Retina (tissue), 1 donor: ENCODE measurements around the gene HSF4.

ENCODE experiments used
- DNase-seq: peaks from one replicate; pipeline ENCODE4 v3.0.0-alpha.2; 2016

HSF4 gene

GRCh38 chr16:67204076-67204475 is 39.5 kb downstream of the HSF4 start:
- DNase-seq: no peak

- DNase-seq: no peak
Measured at GRCh38 chr16:67206129-67206837, 41.7 kb downstream of the HSF4 start.

GRCh38 chr16:67206838-67207248 is 42.3 kb downstream of the HSF4 start:
- DNase-seq: no peak

- no peak for DNase-seq
Measured at GRCh38 chr16:67207249-67208091, 42.9 kb downstream of the HSF4 start.

- no peak for DNase-seq
Measured at GRCh38 chr16:67208154-67208896, 43.8 kb downstream of the HSF4 start.

GRCh38 chr16:67209565-67209964 is 45.0 kb downstream of the HSF4 start:
- DNase-seq: no peak

GRCh38 chr16:67210069-67210937 is 45.8 kb downstream of the HSF4 start:
- no peak for DNase-seq

- DNase-seq: no peak
Measured at GRCh38 chr16:67211674-67212073, 47.1 kb downstream of the HSF4 start.

GRCh38 chr16:67212766-67213165 is 48.2 kb downstream of the HSF4 start:
- no peak for DNase-seq

GRCh38 chr16:67213197-67214019 is 48.9 kb downstream of the HSF4 start:
- no peak for DNase-seq

- DNase-seq: no peak
Measured at GRCh38 chr16:67215706-67216105, 51.2 kb downstream of the HSF4 start.

GRCh38 chr16:67216612-67217490 is 52.3 kb downstream of the HSF4 start:
- DNase-seq: no peak
